GM12874 (cell line): ENCODE results near the gene TPPP.

Experiments used
- CTCF ChIP-seq: IDR thresholded peaks from 2 replicates; pipeline ENCODE4 v1.5.1; 2011; ENCODE audit warnings: low read depth, mild to moderate bottlenecking, control low read depth, low read length, moderate library complexity; ENCODE audit not compliant: insufficient read depth

The TPPP gene

GRCh38 chr5:677131-678101, 15.7 kb downstream of the TPPP start:
- TF ChIP-seq CTCF: no peak

GRCh38 chr5:676699-677076, 16.5 kb downstream of the TPPP start:
- no peak for TF ChIP-seq CTCF

- TF ChIP-seq CTCF: no peak
Measured at GRCh38 chr5:675871-676698, 17.1 kb downstream of the TPPP start.

GRCh38 chr5:675111-675870, 17.9 kb downstream of the TPPP start:
- no peak for TF ChIP-seq CTCF

- no peak for TF ChIP-seq CTCF
Measured at GRCh38 chr5:674630-675011, 18.5 kb downstream of the TPPP start.

GRCh38 chr5:673831-674629, 19.1 kb downstream of the TPPP start:
- no peak for TF ChIP-seq CTCF
